Loucy (cell line): Measurements from ENCODE around the gene NUTF2.

Source experiments
- H2AFZ ChIP-seq: fragments of 200-600 bp; sonication (generic); 2 replicates; pipeline ENCODE4 v1.6.0; 2016; ENCODE audit warnings: antibody characterized with exemption, mild to moderate bottlenecking, low read length, moderate library complexity
- H3F3A ChIP-seq: fragments of 200-600 bp; 2 replicates; pipeline ENCODE4 v1.6.0; 2016; ENCODE audit warnings: antibody characterized with exemption, low read depth, mild to moderate bottlenecking
- H3K27me3 ChIP-seq: fragments of 200-600 bp; sonication (generic); 2 replicates; pipeline ENCODE4 v1.6.1; 2014; ENCODE audit warnings: low read length, mild to moderate bottlenecking; ENCODE audit not compliant: insufficient read depth, poor library complexity, severe bottlenecking
- H3K36me3 ChIP-seq: fragments of 200-600 bp; sonication (generic); 2 replicates; pipeline ENCODE4 v1.6.1; 2016; ENCODE audit warnings: low read length; ENCODE audit not compliant: insufficient read depth
- H3K4me1 ChIP-seq: fragments of 200-600 bp; sonication (generic); 2 replicates; pipeline ENCODE4 v1.5.1; 2014; ENCODE audit warnings: low read length, mild to moderate bottlenecking; ENCODE audit not compliant: insufficient read depth, poor library complexity, severe bottlenecking
- H3K4me2 ChIP-seq: fragments of 200-600 bp; sonication (generic); 2 replicates; pipeline ENCODE4 v1.6.0; 2014; ENCODE audit warnings: antibody characterized with exemption, low read length, low read depth, mild to moderate bottlenecking; ENCODE audit not compliant: poor library complexity, severe bottlenecking
- H3K4me3 ChIP-seq: fragments of 200-600 bp; sonication (generic); 2 replicates; pipeline ENCODE4 v1.5.1; 2014; ENCODE audit warnings: low read length, mild to moderate bottlenecking, mixed read lengths; ENCODE audit not compliant: poor library complexity, severe bottlenecking
- H3K79me2 ChIP-seq: fragments of 200-600 bp; sonication (generic); 2 replicates; pipeline ENCODE4 v1.6.1; 2014; ENCODE audit warnings: low read length; ENCODE audit not compliant: insufficient read depth
- H3K9ac ChIP-seq: fragments of 200-600 bp; sonication (generic); 2 replicates; pipeline ENCODE4 v1.6.0; 2014; ENCODE audit warnings: mild to moderate bottlenecking, low read depth, low read length, moderate library complexity; ENCODE audit not compliant: poor library complexity, severe bottlenecking
- H3K9me2 ChIP-seq: fragments of 200-600 bp; sonication (generic); replicated peaks from 2 replicates; pipeline ENCODE4 v1.6.1; 2016; ENCODE audit warnings: low read depth, low read length, mixed read lengths
- H3K9me3 ChIP-seq: fragments of 200-600 bp; sonication (generic); 2 replicates; pipeline ENCODE4 v1.6.1; 2014; ENCODE audit warnings: mild to moderate bottlenecking, antibody characterized with exemption, low read length, low read depth; ENCODE audit not compliant: insufficient read depth
- H4K20me1 ChIP-seq: fragments of 200-600 bp; sonication (generic); 2 replicates; pipeline ENCODE4 v1.6.0; 2014; ENCODE audit warnings: antibody characterized with exemption, low read length, mild to moderate bottlenecking; ENCODE audit not compliant: insufficient read depth, poor library complexity, severe bottlenecking
- EZH2phosphoT487 ChIP-seq: fragments of 200-600 bp; IDR thresholded peaks from 2 replicates; pipeline ENCODE4 v1.6.1; 2018; ENCODE audit warnings: antibody characterized with exemption, mild to moderate bottlenecking, moderate library complexity, borderline replicate concordance
- TF ChIP-seq, protein P1 (sequence below): fragments of 200-600 bp; sonication (generic); conservative IDR thresholded peaks from 2 replicates; pipeline ENCODE4 v1.5.1; 2014; ENCODE audit warnings: mild to moderate bottlenecking, antibody characterized with exemption, low read length

NUTF2 gene

DNA sequence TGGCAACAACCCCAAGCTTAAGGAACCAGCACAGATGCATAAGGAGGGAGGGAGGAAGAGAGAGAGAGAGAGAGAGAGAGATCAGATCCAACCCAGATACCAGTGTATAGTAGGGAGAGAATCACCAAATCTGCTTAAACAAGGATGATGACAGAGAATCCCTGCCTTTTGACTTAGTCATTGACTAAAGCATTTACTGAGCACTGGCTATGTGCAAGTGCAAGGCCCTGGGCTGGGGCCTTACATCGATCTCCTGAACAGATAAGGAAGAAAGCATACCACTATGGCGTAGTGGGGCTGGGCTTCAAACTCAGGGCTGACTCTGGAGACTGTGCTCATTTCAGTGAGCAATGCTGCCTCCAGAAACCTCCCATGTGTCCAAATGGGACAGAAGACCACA lies 24.2 kb upstream of the NUTF2 start:
- Histone ChIP-seq H3K4me1 (no peaks in the 10 kb centered on the region), H3K79me2 (no peaks in the 10 kb centered on the region), H3K9me2 (no peaks in the 10 kb centered on the region), H3K36me3 (no peaks in the 10 kb centered on the region), H3K9ac (no peak overlapping the region), H3F3A (no peaks in the 10 kb centered on the region), H3K9me3 (no peaks in the 10 kb centered on the region), H4K20me1 (no peaks in the 10 kb centered on the region), H3K27me3 (no peaks in the 10 kb centered on the region), H2AFZ (no peak overlapping the region), H3K4me3 (no peak overlapping the region), H3K4me2 (no peak overlapping the region)
- TF ChIP-seq, protein P1, sequence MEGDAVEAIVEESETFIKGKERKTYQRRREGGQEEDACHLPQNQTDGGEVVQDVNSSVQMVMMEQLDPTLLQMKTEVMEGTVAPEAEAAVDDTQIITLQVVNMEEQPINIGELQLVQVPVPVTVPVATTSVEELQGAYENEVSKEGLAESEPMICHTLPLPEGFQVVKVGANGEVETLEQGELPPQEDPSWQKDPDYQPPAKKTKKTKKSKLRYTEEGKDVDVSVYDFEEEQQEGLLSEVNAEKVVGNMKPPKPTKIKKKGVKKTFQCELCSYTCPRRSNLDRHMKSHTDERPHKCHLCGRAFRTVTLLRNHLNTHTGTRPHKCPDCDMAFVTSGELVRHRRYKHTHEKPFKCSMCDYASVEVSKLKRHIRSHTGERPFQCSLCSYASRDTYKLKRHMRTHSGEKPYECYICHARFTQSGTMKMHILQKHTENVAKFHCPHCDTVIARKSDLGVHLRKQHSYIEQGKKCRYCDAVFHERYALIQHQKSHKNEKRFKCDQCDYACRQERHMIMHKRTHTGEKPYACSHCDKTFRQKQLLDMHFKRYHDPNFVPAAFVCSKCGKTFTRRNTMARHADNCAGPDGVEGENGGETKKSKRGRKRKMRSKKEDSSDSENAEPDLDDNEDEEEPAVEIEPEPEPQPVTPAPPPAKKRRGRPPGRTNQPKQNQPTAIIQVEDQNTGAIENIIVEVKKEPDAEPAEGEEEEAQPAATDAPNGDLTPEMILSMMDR, result no peak
- TF ChIP-seq EZH2phosphoT487, result no peak

DNA sequence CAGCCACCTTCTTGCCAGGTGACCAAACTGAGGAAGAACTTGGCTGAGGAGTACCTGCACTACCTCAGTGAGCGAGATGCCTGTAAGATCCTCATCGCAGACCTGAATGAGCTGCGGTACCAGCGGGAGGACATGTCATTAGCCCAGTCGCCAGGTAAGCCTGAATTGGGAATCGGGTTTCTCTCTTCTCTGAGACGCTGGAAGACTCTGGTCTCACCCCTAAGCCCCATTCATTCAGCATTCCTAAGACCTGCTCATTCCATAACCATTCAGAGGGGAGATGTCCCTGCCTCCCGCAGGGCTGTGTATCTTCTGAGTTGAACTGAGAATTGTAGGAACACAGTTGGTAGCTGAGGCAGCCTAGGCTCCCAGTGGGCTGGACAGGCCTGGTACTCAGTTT lies 21.6 kb upstream of the NUTF2 start:
- no peaks in the 10 kb centered on the region for H3K27me3 ChIP-seq
- H3K9me2 ChIP-seq, result no peaks in the 10 kb centered on the region
- H3K9ac ChIP-seq, result no peak overlapping the region
- TF ChIP-seq, protein P1, result no peak
- no peak for TF ChIP-seq EZH2phosphoT487
- no peaks in the 10 kb centered on the region for H3K4me1 ChIP-seq
- H3K4me2 ChIP-seq, result no peak overlapping the region
- no peaks in the 10 kb centered on the region for H4K20me1 ChIP-seq
- no peak overlapping the region for H3K4me3 ChIP-seq
- no peaks in the 10 kb centered on the region for H3K9me3 ChIP-seq
- H3K36me3 ChIP-seq, result peaks cover 3% of the 10 kb centered on the region; the same call in 1 of the 2 replicates
- H2AFZ ChIP-seq, result no peak overlapping the region
- H3F3A ChIP-seq, result no peaks in the 10 kb centered on the region
- no peaks in the 10 kb centered on the region for H3K79me2 ChIP-seq

DNA sequence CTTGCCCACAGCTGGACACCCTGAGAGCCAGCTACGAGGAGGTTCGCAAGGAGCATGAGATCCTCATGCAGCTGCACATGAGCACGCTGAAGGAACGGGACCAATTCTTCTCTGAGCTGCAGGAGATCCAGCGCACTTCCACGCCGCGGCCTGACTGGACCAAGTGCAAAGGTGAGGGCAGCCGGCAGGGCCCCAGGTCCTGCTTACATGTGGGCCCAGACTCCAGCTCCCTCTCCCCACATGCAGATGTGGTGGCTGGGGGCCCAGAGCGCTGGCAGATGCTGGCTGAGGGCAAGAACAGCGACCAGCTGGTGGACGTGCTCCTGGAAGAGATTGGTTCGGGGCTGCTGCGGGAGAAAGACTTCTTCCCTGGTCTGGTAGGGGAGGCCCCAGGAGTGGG lies 20.8 kb upstream of the NUTF2 start:
- H3K79me2 ChIP-seq, result no peaks in the 10 kb centered on the region
- H3K9me3 ChIP-seq, result no peaks in the 10 kb centered on the region
- no peak overlapping the region for H3K4me2 ChIP-seq

More for the DNA sequence above, 20.8 kb upstream of the NUTF2 start:
- no peak overlapping the region for H2AFZ ChIP-seq
- H3K4me1 ChIP-seq, result no peaks in the 10 kb centered on the region
- no peaks in the 10 kb centered on the region for H3K27me3 ChIP-seq
- H3K9ac ChIP-seq, result no peak overlapping the region
- H3K4me3 ChIP-seq, result no peak overlapping the region
- H4K20me1 ChIP-seq, result no peaks in the 10 kb centered on the region
- H3F3A ChIP-seq, result no peaks in the 10 kb centered on the region
- TF ChIP-seq, protein P1, result no peak
- TF ChIP-seq EZH2phosphoT487, result no peak
- H3K9me2 ChIP-seq, result no peaks in the 10 kb centered on the region
- H3K36me3 ChIP-seq, result peaks cover 9% of the 10 kb centered on the region; the same call in 1 of the 2 replicates
